Panc1 (cell line): ENCODE results near the gene TTLL10. TPM values are rescaled to one million over a fixed set of nuclear protein-coding genes. Genes with fewer than 3 reads are reported as not detected.

Source experiments
- ATAC-seq: fragments of 200-7000 bp; cut with Tn5 transposase; 2 replicates; pipeline ENCODE4 v1.9.1; 2020; ENCODE audit warnings: mild to moderate bottlenecking, moderate library complexity
- BruUV-seq: library from RNA; stranded (reverse); fragments of 400-500 nt; replicated peaks from 2 replicates; lab custom pipeline; 2021; lab: Mats Ljungman, UMichigan
- CTCF ChIA-PET: fragments of 300-600 bp; sonication (Branson Sonifier 250); formaldehyde crosslinking; loops from one replicate; lab custom pipeline; 2022; ENCODE audit warnings: antibody characterized with exemption; lab: Charles Lee
- POLR2A ChIA-PET: fragments of 300-600 bp; sonication (Branson Sonifier 250); formaldehyde crosslinking; loops from one replicate; lab custom pipeline; 2022; ENCODE audit warnings: antibody characterized with exemption; lab: Charles Lee
- DNase-seq: peaks from one replicate; pipeline ENCODE4 v3.0.0-alpha.2; 2010; ENCODE audit warnings: low read depth, low spot score
- H3K27ac ChIP-seq: 2 replicates; pipeline ENCODE4 v1.5.1; 2011; ENCODE audit warnings: mild to moderate bottlenecking, low read length, inconsistent platforms
- H3K27me3 ChIP-seq: fragments of 200-500 bp; sonication (Bioruptor generic); 2 replicates; pipeline ENCODE4 v1.6.0; 2014; ENCODE audit warnings: low read length, inconsistent platforms; ENCODE audit not compliant: control insufficient read depth, insufficient read depth
- H3K36me3 ChIP-seq: fragments of 200-500 bp; sonication (Bioruptor generic); 2 replicates; pipeline ENCODE4 v1.5.1; 2014; ENCODE audit warnings: inconsistent platforms, mild to moderate bottlenecking, low read length, moderate library complexity; ENCODE audit not compliant: control insufficient read depth, insufficient read depth
- H3K4me1 ChIP-seq: 2 replicates; pipeline ENCODE4 v1.5.1; 2011; ENCODE audit warnings: inconsistent platforms, mild to moderate bottlenecking, low read length, moderate library complexity; ENCODE audit not compliant: control insufficient read depth, insufficient read depth
- H3K4me3 ChIP-seq, 2 experiments: 2 replicates each; pipeline ENCODE4 v1.5.1; 2011 to 2012; ENCODE audit warnings: low read depth in 2 of 2, low read length in 2 of 2, mild to moderate bottlenecking in 2 of 2, inconsistent platforms in 1 of 2, moderate library complexity in 1 of 2
- H3K9me3 ChIP-seq: fragments of 200-500 bp; sonication (Bioruptor generic); 2 replicates; pipeline ENCODE4 v1.5.1; 2014; ENCODE audit warnings: low read depth, mild to moderate bottlenecking, inconsistent platforms, low read length, moderate library complexity; ENCODE audit not compliant: control insufficient read depth, insufficient read depth
- CTCF ChIP-seq: fragments of 450-650 bp; IDR thresholded peaks from 2 replicates; pipeline ENCODE4 v1.5.1; 2017; ENCODE audit warnings: mild to moderate bottlenecking
- POLR2AphosphoS5 ChIP-seq: IDR thresholded peaks from 2 replicates; pipeline ENCODE4 v1.6.1; 2012; ENCODE audit warnings: mild to moderate bottlenecking, low read depth, low read length, moderate library complexity
- REST ChIP-seq, 2 experiments: IDR thresholded peaks; 2 replicates each; pipeline ENCODE4 v1.6.1; 2011 to 2012; ENCODE audit warnings: low read depth in 2 of 2, control low read depth in 1 of 2, low read length in 1 of 2, mild to moderate bottlenecking in 1 of 2, moderate library complexity in 1 of 2; ENCODE audit not compliant: insufficient read depth in 1 of 2
- SIN3A ChIP-seq: IDR thresholded peaks from 2 replicates; pipeline ENCODE4 v1.6.1; 2012; ENCODE audit warnings: low read depth, mild to moderate bottlenecking, low read length, moderate library complexity, borderline replicate concordance; ENCODE audit not compliant: insufficient read depth
- TCF7L2 ChIP-seq: IDR thresholded peaks from 2 replicates; pipeline ENCODE4 v1.6.1; 2011; ENCODE audit warnings: mild to moderate bottlenecking, low read depth, low read length, inconsistent platforms
- in situ Hi-C: cut with HindIII; loops from 2 replicates; pipeline ENCODE4 v1.10.0; 2016; ENCODE audit warnings: low sequenced_read_pairs, low pct_unique_long_range_greater_than_20kb
- intact Hi-C: fragments of 100-400 bp; cut with micrococcal nuclease; formaldehyde crosslinking; loops from one replicate; pipeline ENCODE4 v1.10.0; 2022; ENCODE audit not compliant: unreplicated experiment
- total RNA-seq: library from RNA; stranded (reverse); gene quantifications from one replicate; pipeline ENCODE4 v1.2.1, GENCODE V29; 2021; ENCODE audit not compliant: unreplicated experiment

The TTLL10 gene
- total RNA-seq, 1 experiment from 2014 or later: not detected

GRCh38 chr1:1185101-1185765 lies 11.6 kb downstream of the TTLL10 start:
- in situ Hi-C loops: no loop called here
- ATAC-seq (peak; percentile 31; the same call in 1 of the 2 replicates), DNase-seq (no peak)
- Histone ChIP-seq H3K9me3 (no peaks in the 10 kb centered on the region), H3K36me3 (no peaks in the 10 kb centered on the region), H3K27me3 (no peaks in the 10 kb centered on the region), H3K4me3 (no peak overlapping the region), H3K4me1 (no peaks in the 10 kb centered on the region), H3K27ac (no peak overlapping the region)
- ChIA-PET POLR2A (no interaction called here), CTCF (no interaction called here)
- TF ChIP-seq CTCF: no peak
- no peak for TF ChIP-seq POLR2AphosphoS5
- TF ChIP-seq REST (IDR thresholded peaks at IDR 0.05; ENCODE audit: insufficient read depth in 1 of 2, low read depth in 2 of 2, low read length in 1 of 2): no peak
- no peak for TF ChIP-seq SIN3A
- TF ChIP-seq TCF7L2: no peak
- intact Hi-C loops: loop anchor here (10.0 kb wide), 1 partner anchor 60 kb away; no protein-coding TSS in a partner anchor
- no TSS peak for BruUV-seq

- ATAC-seq (no peak), DNase-seq (no peak)
- Histone ChIP-seq H3K4me1 (no peaks in the 10 kb centered on the region), H3K27me3 (no peaks in the 10 kb centered on the region), H3K27ac (no peak overlapping the region), H3K4me3 (no peak overlapping the region), H3K9me3 (no peaks in the 10 kb centered on the region), H3K36me3 (no peaks in the 10 kb centered on the region)
- TF ChIP-seq TCF7L2 (no peak), REST (IDR thresholded peaks at IDR 0.05; ENCODE audit: insufficient read depth in 1 of 2, low read depth in 2 of 2, low read length in 1 of 2) (no peak), POLR2AphosphoS5 (no peak), CTCF (no peak), SIN3A (no peak)
- BruUV-seq: no TSS peak
- in situ Hi-C loops: no loop called here
- POLR2A ChIA-PET: interaction anchor here (0.7 kb wide), 2 partner anchors 42 to 100 kb away, joined by 8 to 10 read pairs; no protein-coding TSS in a partner anchor
- CTCF ChIA-PET: interaction anchor here (0.7 kb wide), 1 partner anchor 186 kb away, joined by 4 read pairs; no protein-coding TSS in a partner anchor
- intact Hi-C loops: loop anchor here (10.0 kb wide), 1 partner anchor 63 kb away; no protein-coding TSS in a partner anchor
Measured at GRCh38 chr1:1187938-1188337, 14.3 kb downstream of the TTLL10 start.
